HEK293 (cell line): ENCODE data around the gene SCRT2.

Experiments used
- RBAK ChIP-seq: fragments of 450-650 bp; formaldehyde crosslinking; IDR thresholded peaks from 2 replicates; pipeline ENCODE4 v1.5.1; 2016; ENCODE audit warnings: missing biosample characterization, missing genetic modification characterization
- TCF7L2 ChIP-seq: IDR thresholded peaks from 2 replicates; pipeline ENCODE4 v1.6.1; 2011; ENCODE audit warnings: low read depth, mild to moderate bottlenecking, inconsistent platforms, low read length, moderate library complexity, borderline replicate concordance
- ZNF174 ChIP-seq: fragments of 450-650 bp; formaldehyde crosslinking; IDR thresholded peaks from 2 replicates; pipeline ENCODE4 v1.5.0; 2017; ENCODE audit warnings: missing biosample characterization, mild to moderate bottlenecking, missing genetic modification characterization
- ZNF350 ChIP-seq: fragments of 450-650 bp; formaldehyde crosslinking; IDR thresholded peaks from 2 replicates; pipeline ENCODE4 v1.5.0; 2017; ENCODE audit warnings: missing biosample characterization, mild to moderate bottlenecking, missing genetic modification characterization
- ZNF621 ChIP-seq: fragments of 450-650 bp; formaldehyde crosslinking; IDR thresholded peaks from 2 replicates; pipeline ENCODE4 v1.5.1; 2017; ENCODE audit warnings: missing biosample characterization, missing genetic modification characterization
- TF ChIP-seq, protein P1 (sequence below): fragments of 450-650 bp; formaldehyde crosslinking; IDR thresholded peaks from 2 replicates; pipeline ENCODE4 v1.5.1; 2016; ENCODE audit warnings: missing biosample characterization, missing genetic modification characterization

DNA sequence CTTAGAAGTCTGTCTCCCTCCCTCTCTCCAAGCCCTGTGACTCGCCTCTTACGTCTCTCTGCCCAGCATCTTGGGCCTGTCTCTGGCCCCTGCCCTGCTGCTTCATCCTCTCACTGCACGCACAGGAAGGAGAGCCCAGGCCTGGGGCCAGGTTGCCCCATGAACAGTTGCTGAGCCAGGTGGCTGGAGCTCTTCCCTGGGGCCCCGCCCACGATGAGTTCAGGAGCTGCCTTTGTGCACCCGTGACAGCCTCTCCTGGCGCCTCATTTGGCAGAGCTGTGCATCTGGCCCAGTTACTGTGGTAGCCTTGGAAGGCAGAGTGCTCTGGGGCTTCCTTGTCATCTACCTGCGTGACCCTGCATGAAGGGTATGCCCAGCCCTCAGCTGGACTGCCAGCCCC lies 48.2 kb upstream of the SCRT2 start:
- TF ChIP-seq RBAK (tag by site-specific recombination) (no peak), ZNF621 (tag by site-specific recombination) (no peak), TCF7L2 (no peak), ZNF174 (tag by site-specific recombination) (no peak), ZNF350 (tag by site-specific recombination) (no peak)
- TF ChIP-seq, protein P1, sequence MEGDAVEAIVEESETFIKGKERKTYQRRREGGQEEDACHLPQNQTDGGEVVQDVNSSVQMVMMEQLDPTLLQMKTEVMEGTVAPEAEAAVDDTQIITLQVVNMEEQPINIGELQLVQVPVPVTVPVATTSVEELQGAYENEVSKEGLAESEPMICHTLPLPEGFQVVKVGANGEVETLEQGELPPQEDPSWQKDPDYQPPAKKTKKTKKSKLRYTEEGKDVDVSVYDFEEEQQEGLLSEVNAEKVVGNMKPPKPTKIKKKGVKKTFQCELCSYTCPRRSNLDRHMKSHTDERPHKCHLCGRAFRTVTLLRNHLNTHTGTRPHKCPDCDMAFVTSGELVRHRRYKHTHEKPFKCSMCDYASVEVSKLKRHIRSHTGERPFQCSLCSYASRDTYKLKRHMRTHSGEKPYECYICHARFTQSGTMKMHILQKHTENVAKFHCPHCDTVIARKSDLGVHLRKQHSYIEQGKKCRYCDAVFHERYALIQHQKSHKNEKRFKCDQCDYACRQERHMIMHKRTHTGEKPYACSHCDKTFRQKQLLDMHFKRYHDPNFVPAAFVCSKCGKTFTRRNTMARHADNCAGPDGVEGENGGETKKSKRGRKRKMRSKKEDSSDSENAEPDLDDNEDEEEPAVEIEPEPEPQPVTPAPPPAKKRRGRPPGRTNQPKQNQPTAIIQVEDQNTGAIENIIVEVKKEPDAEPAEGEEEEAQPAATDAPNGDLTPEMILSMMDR: no peak
